T-helper 1 cell (primary cell): ENCODE measurements around the gene FBXO17.
A peak's percentile ranks its signal among the peaks of the same experiment; 100 is the strongest.
"Not testable (repeated sequence)": the region's sequence is repeated elsewhere in the genome, so short reads cannot be mapped to it uniquely, and the experiment has no call there.

Source experiments
- DNase-seq, 5 donors: peaks; one replicate each; pipeline ENCODE4 v3.0.0-alpha.2; 2012 to 2020
- total RNA-seq, 4 donors: gene quantifications; one replicate each; lab custom pipeline; 2026; lab: John Stamatoyannopoulos, UW

Gene FBXO17, protein sequence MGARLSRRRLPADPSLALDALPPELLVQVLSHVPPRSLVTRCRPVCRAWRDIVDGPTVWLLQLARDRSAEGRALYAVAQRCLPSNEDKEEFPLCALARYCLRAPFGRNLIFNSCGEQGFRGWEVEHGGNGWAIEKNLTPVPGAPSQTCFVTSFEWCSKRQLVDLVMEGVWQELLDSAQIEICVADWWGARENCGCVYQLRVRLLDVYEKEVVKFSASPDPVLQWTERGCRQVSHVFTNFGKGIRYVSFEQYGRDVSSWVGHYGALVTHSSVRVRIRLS
- 0 reads per million in 4 donors for total RNA-seq

DNA sequence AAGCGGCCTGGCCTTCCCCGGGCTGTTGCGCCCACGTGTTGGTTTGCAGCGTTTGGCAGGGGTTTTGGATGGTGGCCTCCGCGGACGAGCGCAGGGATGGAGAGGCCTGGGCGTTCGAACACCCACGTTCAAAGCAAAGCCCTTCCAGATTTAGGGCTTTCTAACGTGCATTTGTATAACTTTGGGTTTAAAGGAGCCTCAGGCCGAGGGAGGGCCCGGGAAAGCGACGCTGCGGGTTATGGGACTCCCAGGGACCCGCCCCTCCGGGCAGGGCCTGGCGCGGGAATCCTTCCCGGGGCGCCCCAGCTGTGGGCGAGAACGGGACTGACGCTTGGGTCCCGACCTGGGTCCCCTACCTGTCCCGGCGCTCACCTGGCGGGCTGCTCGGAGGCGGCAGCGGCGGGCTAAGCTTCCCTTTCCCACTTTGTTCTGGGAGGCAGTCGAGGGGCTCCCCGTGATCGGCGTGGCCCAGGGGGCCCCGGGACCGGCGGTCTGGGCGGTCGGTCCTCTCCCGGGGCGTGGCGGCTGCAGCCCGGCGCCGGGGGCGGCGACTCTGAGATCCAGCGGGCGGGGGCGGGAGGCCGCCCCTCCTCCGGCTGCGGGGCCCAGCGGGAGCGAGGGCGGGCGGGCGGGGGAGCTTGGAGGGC is at the start of gene FBXO17:
Gene FBXO17 (minus strand): TSS at position 529 of the 647 bp plus-strand sequence. CDS start 25,423 bp downstream, outside the sequence.
- peak in 1 of 5 donors; percentile 3 for DNase-seq

DNA sequence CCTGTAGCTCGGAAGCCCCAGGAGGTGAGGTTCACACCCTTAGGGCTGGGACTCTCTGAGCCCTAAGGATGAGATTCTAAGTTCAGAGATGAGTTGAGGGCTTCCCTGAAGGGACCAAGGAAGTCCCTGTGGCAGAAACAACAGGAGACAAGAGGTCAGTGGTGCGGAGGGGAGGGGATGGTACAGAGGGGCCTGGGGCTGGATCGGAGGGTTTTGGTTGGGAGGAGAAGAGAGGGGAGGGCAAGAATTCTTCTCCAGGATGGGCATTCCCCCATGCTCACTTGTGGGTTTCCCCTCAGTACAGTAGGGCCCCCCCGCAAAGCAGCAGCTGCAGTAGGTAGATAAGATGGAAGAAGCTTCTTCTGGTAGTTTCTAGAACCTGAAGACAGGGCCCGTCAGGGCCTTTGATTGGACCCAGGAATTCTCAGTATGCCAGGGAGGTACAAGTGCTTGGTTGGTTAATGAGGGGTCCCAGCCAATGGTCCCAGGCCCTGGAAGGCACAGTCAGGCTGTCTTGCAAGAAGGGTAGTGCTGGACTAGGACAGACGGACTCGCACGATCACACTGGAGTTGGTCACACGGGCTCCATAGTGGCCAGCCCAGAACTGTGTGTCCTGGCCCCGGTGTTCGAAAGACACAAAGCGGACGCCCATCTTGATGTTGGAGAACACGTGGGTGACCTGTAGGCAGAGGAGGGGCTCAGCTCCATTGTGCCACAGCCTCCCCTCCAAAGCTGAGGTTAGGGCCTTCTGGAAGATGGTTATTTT is 49.5 kb upstream of the FBXO17 start:
- DNase-seq, result no peak

DNA sequence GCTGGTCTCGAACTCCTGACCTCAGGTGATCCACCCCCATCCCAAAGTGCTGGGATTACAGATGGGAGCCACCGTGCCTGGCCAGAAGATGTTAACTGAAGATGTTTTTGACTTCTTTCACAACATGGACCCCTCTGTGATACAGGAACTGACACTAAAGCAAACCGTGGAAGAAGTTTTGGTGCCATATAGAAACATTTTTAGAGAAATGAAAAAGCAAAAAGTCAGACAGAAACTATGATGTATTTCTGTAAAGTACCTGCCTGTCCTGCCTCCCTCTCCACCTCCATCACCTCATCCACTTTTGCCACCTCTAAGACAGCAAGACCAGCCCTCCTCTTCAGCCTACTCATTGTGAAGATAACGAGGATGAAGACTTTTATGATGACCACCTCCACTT is 45.5 kb upstream of the FBXO17 start:
- no peak for DNase-seq

DNA sequence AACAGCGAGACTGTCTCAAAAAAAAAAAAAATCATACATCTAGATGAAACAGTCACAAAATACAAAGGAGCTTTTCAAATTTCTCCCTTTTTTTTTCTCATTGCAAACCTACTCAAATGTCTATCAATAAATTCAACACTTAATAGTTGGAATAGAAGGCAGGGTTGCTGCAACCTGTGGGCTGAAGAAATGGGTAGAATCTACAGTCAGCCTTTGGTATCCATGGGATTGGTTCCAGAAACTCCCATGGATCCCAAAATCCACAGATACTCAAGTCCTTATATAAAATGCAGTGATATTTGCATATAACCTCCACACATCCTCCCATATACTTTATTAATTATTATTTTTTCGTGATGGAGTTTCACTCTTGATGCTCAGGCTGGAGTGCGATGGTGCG is 42.1 kb upstream of the FBXO17 start:
- DNase-seq, result no peak

DNA sequence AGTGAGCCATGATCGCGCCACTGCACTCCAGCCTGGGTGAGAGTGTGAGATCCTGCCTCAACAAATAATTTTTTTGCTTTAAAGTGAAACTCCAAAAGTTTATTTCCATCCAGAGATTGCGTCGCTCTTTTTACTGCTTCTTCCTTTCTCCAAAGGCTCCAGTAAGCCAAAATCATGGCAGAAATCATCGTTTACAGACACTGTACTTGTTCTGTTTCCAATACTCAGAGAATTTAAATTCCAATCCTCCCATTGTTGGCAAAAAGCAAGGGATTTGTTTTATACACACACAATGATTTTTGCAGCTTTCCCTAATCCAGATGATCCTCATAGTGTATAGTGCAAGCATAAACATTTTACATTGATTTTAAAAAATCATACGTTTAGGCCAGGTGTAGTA is 41.5 kb upstream of the FBXO17 start:
- DNase-seq, result no peak

DNA sequence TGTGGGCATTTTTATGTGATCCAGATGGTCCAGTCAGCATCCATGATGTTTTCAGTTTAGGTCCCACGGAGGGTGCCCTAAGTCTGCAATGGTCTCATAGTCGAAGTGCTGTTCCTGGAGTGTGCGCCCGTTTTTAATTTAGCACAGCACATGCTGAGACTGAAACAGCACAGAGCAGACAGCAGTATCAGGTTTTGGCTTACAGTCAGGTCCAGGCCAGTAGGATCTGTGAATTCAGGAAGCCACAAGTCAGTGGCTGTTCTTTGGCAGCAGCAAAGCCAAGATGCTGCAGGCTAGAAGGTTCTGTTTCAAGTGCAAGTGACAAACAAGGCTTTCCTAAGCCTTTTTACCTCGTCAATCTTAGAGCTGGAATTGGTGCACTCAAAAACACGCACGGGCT is 38.5 kb upstream of the FBXO17 start:
- DNase-seq, result no peak

DNA sequence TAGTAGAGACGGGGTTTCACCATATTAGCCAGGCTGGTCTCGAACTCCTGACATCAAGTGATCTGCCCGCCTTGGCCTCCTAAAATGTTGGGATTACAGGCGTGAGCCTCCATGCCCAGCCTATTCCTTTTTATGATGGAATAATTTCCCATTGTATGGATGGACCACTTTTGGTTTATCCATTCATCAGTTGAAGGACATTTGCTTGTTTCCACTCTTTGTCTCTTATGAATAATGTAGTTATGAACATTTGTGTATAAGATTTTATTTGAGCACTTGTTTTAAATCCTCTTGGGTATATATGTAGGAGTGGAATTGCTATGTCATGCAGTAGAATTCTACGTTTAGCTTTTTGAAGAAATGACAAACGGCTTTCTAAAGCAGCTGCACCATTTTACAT is 33.5 kb upstream of the FBXO17 start:
- DNase-seq, result no peak

DNA sequence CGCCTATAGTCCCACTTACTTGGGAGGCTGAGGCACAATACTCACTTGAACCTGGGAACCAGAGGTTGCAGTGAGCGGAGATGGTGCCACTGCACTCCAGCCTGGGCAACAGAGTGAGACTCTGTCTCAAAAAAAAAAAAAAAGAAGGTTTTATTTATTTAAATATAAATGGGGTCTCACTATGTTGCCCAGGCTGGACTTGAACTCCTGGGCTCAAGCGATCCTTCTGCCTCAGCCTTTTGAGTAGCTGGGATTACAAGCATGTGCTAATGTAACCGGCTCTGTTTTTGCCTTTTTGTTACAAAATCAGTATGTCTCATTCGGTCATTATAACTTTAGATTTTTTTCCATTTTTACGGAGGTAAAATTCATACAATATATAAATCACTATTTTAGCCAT is 32.6 kb upstream of the FBXO17 start:
- no peak for DNase-seq

DNA sequence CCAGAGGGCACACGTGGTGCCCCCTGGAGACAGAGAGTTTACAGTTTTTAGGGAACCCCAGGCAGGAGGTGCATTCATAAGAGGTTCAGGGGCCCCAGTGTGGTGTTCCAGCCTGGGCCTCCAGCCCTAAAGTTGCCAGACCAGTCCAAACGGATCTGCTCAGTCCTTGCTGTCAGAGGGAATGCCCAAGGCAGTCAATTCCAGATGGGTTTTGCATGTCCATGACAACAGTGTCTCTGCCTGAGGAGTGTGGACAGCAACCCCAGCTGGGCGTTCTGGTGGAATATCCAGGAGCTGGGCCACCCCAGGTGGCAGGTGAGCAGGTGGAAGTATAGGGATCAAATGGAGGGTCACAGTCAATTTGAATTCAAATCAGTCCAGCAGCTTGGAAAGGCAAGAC is 31.6 kb upstream of the FBXO17 start:
- DNase-seq, result no peak

DNA sequence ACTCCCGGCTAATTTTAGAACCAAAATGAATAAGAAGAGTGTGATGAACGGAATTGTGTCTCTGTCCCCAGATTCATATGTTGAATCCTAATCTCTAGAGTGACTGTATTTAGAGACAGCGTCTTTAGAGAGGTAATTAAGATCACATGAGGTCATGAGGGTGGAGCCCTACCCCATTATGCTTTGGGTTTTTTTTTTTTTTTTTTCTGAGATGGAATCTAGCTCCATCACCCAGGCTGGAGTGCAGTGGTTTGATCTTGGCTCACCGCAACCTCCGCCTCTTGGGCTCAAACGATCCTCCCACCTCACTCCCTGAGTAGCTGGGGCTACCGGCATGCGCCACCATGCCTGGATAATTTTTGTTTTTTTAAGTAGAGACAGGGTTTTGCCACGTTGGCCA is 28.9 kb upstream of the FBXO17 start:
- DNase-seq, result no peak

DNA sequence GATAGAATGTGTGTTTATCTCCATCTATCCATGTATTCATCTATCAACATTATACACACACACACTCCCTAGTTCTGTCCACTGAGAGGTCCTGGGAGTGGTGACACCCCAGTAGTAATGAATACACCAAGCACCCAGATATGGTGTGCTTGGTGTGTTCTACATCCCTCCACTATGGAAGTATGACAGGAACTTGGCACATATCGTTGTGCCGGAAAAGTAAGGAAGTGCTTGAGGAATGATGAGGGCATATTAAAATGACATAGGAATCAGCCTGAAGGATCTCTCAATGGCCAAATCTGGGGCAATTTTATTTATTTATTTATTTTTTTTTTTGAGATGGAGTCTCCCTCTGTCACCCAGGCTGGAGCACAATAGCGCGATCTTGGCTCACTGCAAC is 28.3 kb upstream of the FBXO17 start:
- no peak for DNase-seq

DNA sequence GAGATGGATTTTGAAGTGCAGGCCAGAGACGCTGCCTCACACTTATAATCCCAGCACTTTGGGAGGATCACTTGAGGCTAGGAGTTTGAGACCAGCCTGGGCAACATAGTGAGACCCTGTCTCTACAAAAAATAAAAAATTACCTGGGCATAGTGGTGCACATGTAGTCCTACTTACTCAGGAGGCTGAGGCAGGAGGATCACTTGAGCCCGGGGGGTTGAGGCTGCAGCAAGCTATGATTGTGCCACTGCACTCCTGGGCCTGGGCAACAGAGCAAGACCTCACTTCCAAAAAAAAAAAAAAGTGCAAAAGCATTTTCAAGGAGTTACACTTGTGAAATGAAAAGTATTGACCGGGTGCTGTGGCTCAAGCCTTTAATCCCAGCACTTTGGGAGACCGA is 27.6 kb upstream of the FBXO17 start:
- no peak for DNase-seq

DNA sequence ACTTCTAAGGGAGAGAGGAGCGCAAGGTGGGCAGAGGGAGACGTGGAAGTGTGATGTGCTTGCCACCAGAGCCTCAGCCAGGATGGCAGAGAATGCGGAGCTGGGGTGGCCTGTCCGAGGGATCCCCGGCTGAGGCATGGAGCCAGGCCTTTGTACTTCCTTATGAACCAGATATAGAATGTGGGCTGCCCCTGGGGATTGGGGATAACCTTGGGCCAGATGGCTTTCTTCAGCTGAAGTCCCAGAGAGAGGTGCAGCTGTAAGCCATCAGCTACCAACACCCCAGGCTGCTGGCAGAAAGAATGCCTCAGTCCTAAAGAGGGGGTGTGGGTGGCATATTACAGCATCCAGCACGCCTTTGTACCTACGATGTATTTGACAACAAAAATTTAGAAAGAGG is 25.5 kb upstream of the FBXO17 start:
- DNase-seq, result no peak

DNA sequence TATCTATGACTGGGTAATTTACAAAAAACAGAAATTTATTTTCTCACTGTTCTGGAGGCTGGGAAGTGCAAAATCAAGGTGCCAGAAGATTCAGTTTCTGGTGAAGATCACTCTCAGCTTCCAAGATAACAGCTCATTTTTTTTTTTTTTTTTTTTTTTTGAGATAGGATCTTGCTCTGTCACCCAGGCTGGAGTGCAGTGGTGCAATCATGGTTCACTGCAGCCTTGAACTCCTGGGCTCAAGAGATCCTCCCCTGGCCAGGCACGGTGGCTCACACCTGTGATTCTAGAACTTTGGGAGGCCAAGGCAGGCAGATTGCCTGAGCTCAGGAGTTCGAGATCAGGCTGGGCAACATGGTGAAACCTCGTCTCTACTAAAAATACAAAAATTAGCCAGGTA is 22.0 kb upstream of the FBXO17 start:
- not testable (repeated sequence) for DNase-seq

DNA sequence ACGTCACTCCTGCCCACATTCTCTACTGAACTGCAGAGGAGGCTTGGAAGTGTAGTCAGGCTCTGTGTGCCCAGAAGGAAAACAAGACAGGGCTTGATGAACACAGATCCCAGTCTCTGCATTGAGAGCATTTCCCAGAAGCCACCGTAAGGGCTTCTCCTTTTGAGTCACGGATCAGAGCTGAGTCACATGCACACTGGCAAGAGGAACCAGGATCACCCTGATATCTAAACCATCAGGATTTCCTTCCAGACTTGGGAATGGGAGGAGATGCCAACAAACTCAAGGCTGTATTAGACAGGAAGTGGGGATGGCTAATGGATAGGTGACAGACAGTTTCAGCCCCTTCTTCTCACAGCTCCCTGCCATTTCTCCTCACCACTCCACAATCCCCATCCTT is 17.7 kb upstream of the FBXO17 start:
- DNase-seq, result no peak

DNA sequence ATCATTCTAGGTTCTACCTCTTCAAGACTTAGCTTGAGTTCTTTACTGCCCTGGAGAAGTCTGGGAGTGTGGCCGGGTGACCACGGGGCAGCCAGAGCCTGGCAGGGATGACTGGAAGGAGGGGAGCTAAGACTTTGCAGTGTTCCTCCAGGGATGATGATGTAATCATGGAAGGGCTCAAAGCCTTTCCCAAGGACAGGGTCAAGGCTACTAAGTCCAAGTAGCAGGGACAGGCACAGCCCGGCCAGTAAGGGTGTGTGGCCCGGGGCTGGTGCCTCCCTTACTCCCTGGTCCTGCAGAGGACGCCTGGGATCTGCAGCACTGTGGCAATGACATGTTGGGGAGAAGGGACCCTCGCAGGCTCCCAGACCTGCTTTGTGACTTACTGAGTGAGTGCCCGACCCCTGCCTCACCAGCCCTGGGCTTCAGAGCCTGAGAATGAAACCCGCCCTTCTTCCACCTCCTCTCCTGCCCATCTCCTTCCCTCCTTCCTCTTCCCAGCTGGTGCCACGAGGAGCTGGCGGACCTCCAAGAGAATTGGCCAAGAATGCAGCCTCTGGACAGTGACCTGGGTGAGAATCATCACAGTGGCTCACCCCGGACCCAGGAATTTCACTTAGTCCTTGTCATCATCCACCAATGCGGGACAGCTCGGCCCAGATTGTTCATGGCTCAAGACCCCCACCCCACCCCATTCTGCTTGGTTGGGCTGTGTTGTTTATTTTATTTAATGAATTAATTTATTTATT is 15.6 kb upstream of the FBXO17 start:
- DNase-seq, result no peak

DNA sequence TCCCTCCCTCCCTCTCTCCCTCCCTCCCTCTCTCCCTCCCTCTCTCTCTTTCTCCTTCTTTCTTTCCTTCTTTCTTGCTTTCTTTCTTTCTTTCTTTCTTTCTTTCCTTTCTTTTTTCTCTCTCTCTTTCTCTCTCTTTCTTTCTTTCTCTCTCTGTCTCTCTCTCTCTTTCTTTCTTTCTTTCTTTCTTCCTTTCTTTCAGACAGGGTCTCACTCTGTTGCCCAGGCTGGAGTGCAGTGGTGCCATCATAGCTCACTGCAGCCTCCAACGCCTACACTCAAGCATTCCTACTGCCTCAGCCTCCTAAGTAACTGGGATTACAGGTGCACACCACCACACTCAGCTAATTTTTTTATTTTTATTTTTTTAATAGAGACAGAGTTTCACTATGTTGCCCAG is 14.1 kb upstream of the FBXO17 start:
- DNase-seq, result not testable (repeated sequence)

DNA sequence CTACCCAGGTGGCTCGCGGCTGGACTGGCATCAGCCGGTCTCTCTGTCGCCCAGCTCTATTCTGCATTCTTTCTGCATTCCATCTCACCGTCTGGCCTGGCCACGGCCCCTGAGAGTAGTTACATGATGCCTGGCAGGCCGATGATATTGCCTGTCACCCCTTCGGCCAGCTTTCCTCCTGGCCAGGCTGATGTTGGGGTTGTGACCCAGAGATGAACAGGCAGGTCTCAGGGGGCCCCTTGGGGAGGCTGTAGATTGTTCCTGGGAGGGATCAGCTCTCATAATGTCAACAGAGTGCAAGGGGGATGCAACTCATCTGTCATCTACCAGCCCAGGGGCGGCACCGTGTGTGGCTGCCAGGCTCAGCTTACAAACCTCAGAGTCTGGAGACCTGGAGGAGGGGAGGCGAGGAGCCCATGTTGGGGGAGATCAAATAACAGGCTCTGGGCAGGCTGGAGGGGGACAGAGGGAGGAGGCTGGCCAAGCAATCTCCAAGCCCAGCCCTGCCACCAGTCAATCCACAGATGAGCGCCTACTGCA is 13.6 kb upstream of the FBXO17 start:
- no peak for DNase-seq

DNA sequence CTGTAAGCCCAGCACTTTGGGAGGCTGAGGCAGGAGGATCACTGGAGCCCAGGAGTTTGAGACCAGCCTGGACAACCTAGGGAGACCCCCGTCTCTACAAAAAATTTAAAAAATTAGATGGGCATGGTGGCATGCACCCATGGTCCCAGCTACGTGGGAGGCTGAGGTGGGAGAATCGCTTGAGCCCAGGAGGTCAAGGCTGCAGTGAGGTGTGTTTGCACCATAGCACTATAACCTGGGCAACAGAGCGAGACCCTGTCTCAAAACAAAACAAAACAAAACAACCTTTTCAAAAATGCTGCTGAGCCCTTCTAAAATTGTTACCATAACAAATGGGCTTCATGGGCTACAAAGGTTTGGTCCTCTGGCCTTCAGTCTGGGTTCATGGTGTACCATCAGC is 13.1 kb upstream of the FBXO17 start:
- DNase-seq, result not testable (repeated sequence)

DNA sequence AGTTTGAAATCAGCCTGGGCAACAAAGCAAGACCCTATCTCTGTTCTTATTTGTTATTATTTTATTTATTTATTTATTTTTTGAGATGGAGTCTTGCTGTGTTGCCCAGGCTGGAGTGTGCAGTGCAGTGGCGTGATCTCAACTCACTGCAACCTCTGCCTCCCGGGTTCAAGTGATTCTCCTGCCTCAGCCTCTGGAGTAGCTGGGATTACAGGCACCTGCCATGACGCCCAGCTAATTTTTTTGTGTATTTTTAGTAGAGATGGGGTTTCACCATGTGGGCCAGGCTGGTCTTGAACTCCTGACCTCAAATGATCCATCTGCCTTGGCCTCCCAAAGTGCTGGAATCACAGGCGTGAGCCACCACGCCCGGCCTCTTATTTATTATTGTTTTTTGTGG is 12.2 kb upstream of the FBXO17 start:
- DNase-seq, result not testable (repeated sequence)

DNA sequence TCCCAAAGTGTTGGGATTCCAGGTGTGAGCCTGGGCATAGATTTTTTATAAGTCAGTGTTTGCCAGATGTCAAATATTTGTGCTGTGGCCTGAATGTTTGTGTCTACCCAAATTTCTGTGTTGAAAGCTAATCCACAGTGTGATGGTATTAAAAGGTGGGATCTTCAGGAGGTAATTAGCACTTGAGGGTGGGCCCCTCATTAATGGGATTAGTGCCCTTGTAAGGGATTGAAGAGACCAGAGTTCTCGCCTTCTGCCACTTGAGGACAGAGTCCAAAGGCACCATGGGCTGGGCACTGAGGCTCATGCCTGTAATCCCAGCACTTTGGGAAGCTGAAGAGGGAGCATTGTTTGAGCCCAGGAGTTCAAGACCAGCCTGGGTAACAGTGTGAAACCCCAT is 9.7 kb upstream of the FBXO17 start:
- no peak for DNase-seq

DNA sequence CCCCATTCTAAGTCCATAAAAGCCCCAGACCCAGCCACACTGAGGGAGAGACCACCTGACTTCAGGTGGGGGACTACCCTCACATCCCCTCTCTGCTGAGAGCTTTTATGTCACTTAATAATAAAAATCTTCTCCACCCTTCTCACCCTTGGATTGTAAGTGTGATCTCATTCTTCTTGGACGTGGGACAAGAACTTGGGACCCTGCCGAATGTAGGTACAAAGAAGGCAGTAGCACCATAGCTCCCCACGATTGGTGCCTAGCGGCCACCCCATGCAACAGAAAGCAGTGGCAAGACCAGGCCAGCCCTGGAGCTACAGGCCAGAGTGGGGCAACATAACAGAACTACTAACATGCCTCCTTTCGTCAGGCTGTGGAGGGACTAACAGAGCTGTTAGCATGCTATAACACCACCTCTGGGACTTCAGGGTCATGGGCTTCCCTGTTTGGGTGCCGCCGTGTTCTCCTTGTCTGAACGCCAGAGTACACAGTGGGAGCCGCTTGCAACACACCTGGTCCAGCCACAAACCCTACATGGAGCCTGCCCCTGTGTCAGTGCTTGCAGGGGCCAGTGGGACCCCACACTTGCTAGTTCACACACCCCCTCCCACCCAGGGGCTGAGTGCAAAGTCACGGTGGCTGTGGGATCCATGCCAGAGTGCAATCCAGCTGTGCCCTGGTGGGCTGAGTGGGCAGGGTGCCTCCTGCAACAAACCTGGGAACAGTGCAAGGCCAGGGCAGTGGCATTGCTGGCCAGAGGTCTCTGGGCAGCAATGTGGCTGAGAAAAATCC is 5.2 kb upstream of the FBXO17 start:
- no peak for DNase-seq
